IMR-90 (cell line): ENCODE data around the gene PLA2G1B.

Experiments used
- BHLHE40 ChIP-seq: fragments of 150-350 bp; IDR thresholded peaks from 2 replicates; pipeline ENCODE4 v1.6.1; 2016; ENCODE audit warnings: mild to moderate bottlenecking, low read depth, low read length
- CEBPB ChIP-seq: IDR thresholded peaks from 2 replicates; pipeline ENCODE4 v1.6.1; 2012; ENCODE audit warnings: low read depth, low read length, improper control_type of control experiment
- CHD1 ChIP-seq: IDR thresholded peaks from 2 replicates; pipeline ENCODE4 v1.6.1; 2012; ENCODE audit warnings: low read depth, low read length, improper control_type of control experiment
- ELK1 ChIP-seq: fragments of 150-350 bp; IDR thresholded peaks from 2 replicates; pipeline ENCODE4 v1.6.1; 2016; ENCODE audit warnings: low read depth, mild to moderate bottlenecking, low read length, moderate library complexity, borderline replicate concordance
- MAFK ChIP-seq: IDR thresholded peaks from 2 replicates; pipeline ENCODE4 v1.6.1; 2012; ENCODE audit warnings: low read depth, low read length, improper control_type of control experiment
- NFE2L2 ChIP-seq: fragments of 150-350 bp; IDR thresholded peaks from 2 replicates; pipeline ENCODE4 v1.6.1; 2016; ENCODE audit warnings: low read depth, mild to moderate bottlenecking, low read length
- POLR2A ChIP-seq: IDR thresholded peaks from 2 replicates; pipeline ENCODE4 v1.6.1; 2012; ENCODE audit warnings: mild to moderate bottlenecking, low read depth, low read length
- RAD21 ChIP-seq: IDR thresholded peaks from 2 replicates; pipeline ENCODE4 v1.6.1; 2012; ENCODE audit warnings: low read length, improper control_type of control experiment
- RCOR1 ChIP-seq: IDR thresholded peaks from 2 replicates; pipeline ENCODE4 v1.6.1; 2012; ENCODE audit warnings: mild to moderate bottlenecking, low read length, improper control_type of control experiment; ENCODE audit not compliant: insufficient replicate concordance
- RFX5 ChIP-seq: IDR thresholded peaks from 2 replicates; pipeline ENCODE4 v1.8.0; 2012; ENCODE audit warnings: low read depth, mild to moderate bottlenecking, low read length, moderate library complexity
- SMC3 ChIP-seq: fragments of 150-350 bp; IDR thresholded peaks from 2 replicates; pipeline ENCODE4 v1.6.1; 2016; ENCODE audit warnings: low read depth, mild to moderate bottlenecking, antibody characterized with exemption, low read length, moderate library complexity
- TF ChIP-seq, protein P1 (sequence below): conservative IDR thresholded peaks from 2 replicates; pipeline ENCODE4 v1.5.1; 2012; ENCODE audit warnings: mild to moderate bottlenecking, low read depth, low read length, improper control_type of control experiment
- TF ChIP-seq, protein P2 (sequence below): fragments of 150-350 bp; IDR thresholded peaks from 2 replicates; pipeline ENCODE4 v1.6.1; 2017; ENCODE audit warnings: mild to moderate bottlenecking, antibody characterized with exemption, low read length, low read depth

DNA sequence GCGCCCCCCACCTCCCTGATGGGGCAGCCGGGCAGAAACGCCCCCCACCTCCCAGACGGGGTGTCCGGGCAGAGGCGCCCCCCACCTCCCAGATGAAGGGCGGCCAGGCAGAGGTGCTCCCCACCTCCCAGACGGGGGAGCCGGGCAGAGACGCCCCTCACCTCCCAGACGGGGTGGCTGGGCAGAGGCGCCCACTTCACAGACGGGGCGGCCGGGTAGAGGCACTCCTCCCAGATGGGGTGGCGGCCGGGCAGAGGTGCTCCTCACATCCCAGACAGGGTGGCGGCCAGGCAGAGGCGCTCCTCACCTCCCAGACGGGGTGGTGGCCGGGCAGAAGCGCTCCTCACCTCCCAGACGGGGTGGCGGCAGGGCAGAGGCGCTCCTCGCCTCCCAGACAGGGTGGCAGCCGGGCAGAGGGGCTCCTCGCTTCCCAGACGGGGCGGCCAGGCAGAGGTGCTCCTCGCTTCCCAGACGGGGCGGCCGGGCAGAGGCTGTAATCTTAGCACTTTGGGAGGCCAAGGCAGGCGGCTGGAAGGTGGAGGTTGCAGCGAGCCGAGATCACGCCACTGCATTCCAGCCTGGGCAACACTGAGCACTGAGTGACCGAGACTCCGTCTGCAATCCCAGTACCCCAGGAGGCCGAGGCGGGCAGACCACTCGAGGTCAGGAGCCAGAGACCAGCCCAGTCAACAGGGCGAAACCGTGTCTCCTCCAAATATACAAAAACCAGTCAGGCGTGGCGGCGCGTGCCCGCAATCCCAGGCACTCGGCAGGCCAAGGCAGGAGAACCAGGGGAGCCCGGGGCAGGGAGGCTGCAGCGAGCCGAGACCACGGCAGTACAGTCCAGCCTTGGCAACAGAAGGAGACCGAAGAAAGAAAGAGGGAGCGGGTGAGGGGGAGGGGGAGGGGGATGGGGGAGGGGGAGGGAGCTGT is 49.2 kb downstream of the PLA2G1B start:
- TF ChIP-seq, protein P1, sequence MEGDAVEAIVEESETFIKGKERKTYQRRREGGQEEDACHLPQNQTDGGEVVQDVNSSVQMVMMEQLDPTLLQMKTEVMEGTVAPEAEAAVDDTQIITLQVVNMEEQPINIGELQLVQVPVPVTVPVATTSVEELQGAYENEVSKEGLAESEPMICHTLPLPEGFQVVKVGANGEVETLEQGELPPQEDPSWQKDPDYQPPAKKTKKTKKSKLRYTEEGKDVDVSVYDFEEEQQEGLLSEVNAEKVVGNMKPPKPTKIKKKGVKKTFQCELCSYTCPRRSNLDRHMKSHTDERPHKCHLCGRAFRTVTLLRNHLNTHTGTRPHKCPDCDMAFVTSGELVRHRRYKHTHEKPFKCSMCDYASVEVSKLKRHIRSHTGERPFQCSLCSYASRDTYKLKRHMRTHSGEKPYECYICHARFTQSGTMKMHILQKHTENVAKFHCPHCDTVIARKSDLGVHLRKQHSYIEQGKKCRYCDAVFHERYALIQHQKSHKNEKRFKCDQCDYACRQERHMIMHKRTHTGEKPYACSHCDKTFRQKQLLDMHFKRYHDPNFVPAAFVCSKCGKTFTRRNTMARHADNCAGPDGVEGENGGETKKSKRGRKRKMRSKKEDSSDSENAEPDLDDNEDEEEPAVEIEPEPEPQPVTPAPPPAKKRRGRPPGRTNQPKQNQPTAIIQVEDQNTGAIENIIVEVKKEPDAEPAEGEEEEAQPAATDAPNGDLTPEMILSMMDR, result no peak
- no peak for TF ChIP-seq CEBPB
- TF ChIP-seq POLR2A, result no peak
- no peak for TF ChIP-seq ELK1
- TF ChIP-seq NFE2L2, result no peak
- no peak for TF ChIP-seq RCOR1
- no peak for TF ChIP-seq RAD21
- TF ChIP-seq MAFK, result no peak
- TF ChIP-seq CHD1, result no peak
- TF ChIP-seq RFX5, result no peak
- TF ChIP-seq SMC3, result no peak
- TF ChIP-seq, protein P2, sequence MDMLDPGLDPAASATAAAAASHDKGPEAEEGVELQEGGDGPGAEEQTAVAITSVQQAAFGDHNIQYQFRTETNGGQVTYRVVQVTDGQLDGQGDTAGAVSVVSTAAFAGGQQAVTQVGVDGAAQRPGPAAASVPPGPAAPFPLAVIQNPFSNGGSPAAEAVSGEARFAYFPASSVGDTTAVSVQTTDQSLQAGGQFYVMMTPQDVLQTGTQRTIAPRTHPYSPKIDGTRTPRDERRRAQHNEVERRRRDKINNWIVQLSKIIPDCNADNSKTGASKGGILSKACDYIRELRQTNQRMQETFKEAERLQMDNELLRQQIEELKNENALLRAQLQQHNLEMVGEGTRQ, result no peak
- no peak for TF ChIP-seq BHLHE40
